GM13977 (cell line): ENCODE results near the gene FAM151B.
"Not testable (repeated sequence)": the region's sequence is repeated elsewhere in the genome, so short reads cannot be mapped to it uniquely, and the experiment has no call there.

Experiments used
- DNase-seq: peaks from one replicate; pipeline ENCODE4 v3.0.0; 2012; ENCODE audit warnings: low spot score
- CTCF ChIP-seq: IDR thresholded peaks from 2 replicates; pipeline ENCODE4 v1.5.1; 2012; ENCODE audit warnings: mild to moderate bottlenecking, control low read depth; ENCODE audit not compliant: insufficient read depth; ENCODE audit errors: extremely low read depth, missing control alignments
- in situ Hi-C: fragments of 300-500 bp; cut with MboI; formaldehyde crosslinking; loops from one replicate; pipeline ENCODE4 v1.12.0; 2022; ENCODE audit warnings: low sequenced_read_pairs, low pct_unique_long_range_greater_than_20kb, mixed read lengths, inconsistent platforms; ENCODE audit not compliant: unreplicated experiment

FAM151B gene

GRCh38 chr5:80481019-80481893, 6.6 kb upstream of the FAM151B start:
- in situ Hi-C loops, result loop anchor here (10.0 kb wide), 1 partner anchor 194 kb away; no protein-coding TSS in a partner anchor
- DNase-seq, result peak; percentile 48
- peak; percentile 80 for TF ChIP-seq CTCF

GRCh38 chr5:80482578-80482977, 5.3 kb upstream of the FAM151B start:
- in situ Hi-C loops, result loop anchor here (10.0 kb wide), 1 partner anchor 192 kb away; no protein-coding TSS in a partner anchor
- no peak for DNase-seq
- no peak for TF ChIP-seq CTCF

- in situ Hi-C loops, result loop anchor here (10.0 kb wide), 1 partner anchor 191 kb away; no protein-coding TSS in a partner anchor
Observed at GRCh38 chr5:80483636-80484232, 4.2 kb upstream of the FAM151B start.

GRCh38 chr5:80487444-80487828, 464 bp upstream of the FAM151B start:
- in situ Hi-C loops, result loop anchor here (10.0 kb wide), 1 partner anchor 187 kb away; no protein-coding TSS in a partner anchor
- no peak for TF ChIP-seq CTCF

More at GRCh38 chr5:80483636-80484232, 4.2 kb upstream of the FAM151B start:
- no peak for TF ChIP-seq CTCF
- no peak for DNase-seq

GRCh38 chr5:80491296-80491695, 3.4 kb downstream of the FAM151B start:
- no peak for TF ChIP-seq CTCF
- in situ Hi-C loops, result no loop called here
- no peak for DNase-seq

More at GRCh38 chr5:80487444-80487828, 464 bp upstream of the FAM151B start:
- DNase-seq, result no peak

GRCh38 chr5:80492741-80493140, 4.8 kb downstream of the FAM151B start:
- no peak for DNase-seq
- TF ChIP-seq CTCF, result no peak
- in situ Hi-C loops, result no loop called here

- in situ Hi-C loops, DNase-seq: not testable (repeated sequence)
Observed at GRCh38 chr5:80493443-80493842, 5.5 kb downstream of the FAM151B start.
